ENCODE measurements around the gene NDUFA12.
"Not testable (repeated sequence)": the region's sequence is repeated elsewhere in the genome, so short reads cannot be mapped to it uniquely, and the experiment has no call there.

NDUFA12 gene

GRCh38 chr12:94998326-94998725, 5.2 kb downstream of the NDUFA12 start:
- no peak overlapping the region for H2AFZ ChIP-seq (ENCODE audit: low read depth)
- no peak overlapping the region for H3K9ac ChIP-seq
- no peak overlapping the region for H3K27ac ChIP-seq
- H4K20me1 ChIP-seq (ENCODE audit: insufficient read depth), result no peaks in the 10 kb centered on the region
- H3K79me2 ChIP-seq (ENCODE audit: insufficient read depth, low read depth), result peaks cover 63% of the 10 kb centered on the region
- H3K4me3 ChIP-seq (IDR thresholded peaks at IDR 0.05; ENCODE audit: insufficient read depth, low read depth, low read length), result no peak overlapping the region
- TF ChIP-seq, protein P1, sequence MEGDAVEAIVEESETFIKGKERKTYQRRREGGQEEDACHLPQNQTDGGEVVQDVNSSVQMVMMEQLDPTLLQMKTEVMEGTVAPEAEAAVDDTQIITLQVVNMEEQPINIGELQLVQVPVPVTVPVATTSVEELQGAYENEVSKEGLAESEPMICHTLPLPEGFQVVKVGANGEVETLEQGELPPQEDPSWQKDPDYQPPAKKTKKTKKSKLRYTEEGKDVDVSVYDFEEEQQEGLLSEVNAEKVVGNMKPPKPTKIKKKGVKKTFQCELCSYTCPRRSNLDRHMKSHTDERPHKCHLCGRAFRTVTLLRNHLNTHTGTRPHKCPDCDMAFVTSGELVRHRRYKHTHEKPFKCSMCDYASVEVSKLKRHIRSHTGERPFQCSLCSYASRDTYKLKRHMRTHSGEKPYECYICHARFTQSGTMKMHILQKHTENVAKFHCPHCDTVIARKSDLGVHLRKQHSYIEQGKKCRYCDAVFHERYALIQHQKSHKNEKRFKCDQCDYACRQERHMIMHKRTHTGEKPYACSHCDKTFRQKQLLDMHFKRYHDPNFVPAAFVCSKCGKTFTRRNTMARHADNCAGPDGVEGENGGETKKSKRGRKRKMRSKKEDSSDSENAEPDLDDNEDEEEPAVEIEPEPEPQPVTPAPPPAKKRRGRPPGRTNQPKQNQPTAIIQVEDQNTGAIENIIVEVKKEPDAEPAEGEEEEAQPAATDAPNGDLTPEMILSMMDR (conservative IDR thresholded peaks at IDR 0.05; ENCODE audit: low read depth, low read length), result no peak
- H3K36me3 ChIP-seq (ENCODE audit: insufficient read depth), result peaks cover 5% of the 10 kb centered on the region; the same call in 1 of the 2 replicates
- H3K4me1 ChIP-seq (ENCODE audit: low read depth, poor library complexity, severe bottlenecking), result peaks cover 16% of the 10 kb centered on the region
- H3K27me3 ChIP-seq (ENCODE audit: insufficient read depth, low read depth), result no peaks in the 10 kb centered on the region
- H3K4me2 ChIP-seq, result no peak overlapping the region

DNA sequence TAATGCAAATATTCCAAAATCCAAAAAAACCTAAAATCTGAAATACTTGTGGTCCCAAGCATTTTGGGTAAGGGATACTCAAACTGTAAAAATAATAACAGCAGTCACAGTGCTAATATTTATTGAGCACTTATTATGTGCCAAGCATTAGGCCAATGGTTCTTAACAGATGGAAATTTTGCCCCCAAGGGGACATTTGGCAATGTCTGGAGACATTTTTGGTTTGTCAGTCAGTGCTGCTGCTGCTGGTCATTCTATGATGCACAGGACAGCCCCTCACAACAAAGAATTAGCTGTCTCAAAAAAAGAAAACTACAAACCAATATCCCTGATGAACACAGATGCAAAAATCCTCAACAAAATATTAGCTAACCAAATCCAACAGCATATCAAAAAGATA, 5.8 kb downstream of the NDUFA12 start:
- Histone ChIP-seq H3K36me3 (ENCODE audit: insufficient read depth) (peaks cover 5% of the 10 kb centered on the region; the same call in 1 of the 2 replicates), H3K4me1 (ENCODE audit: low read depth, poor library complexity, severe bottlenecking) (peaks cover 16% of the 10 kb centered on the region), H3K4me2 (no peak overlapping the region), H3K9ac (no peak overlapping the region), H3K4me3 (IDR thresholded peaks at IDR 0.05; ENCODE audit: insufficient read depth, low read depth, low read length) (no peak overlapping the region), H2AFZ (ENCODE audit: low read depth) (no peak overlapping the region), H3K27me3 (ENCODE audit: insufficient read depth, low read depth) (no peaks in the 10 kb centered on the region), H4K20me1 (ENCODE audit: insufficient read depth) (no peaks in the 10 kb centered on the region), H3K27ac (no peak overlapping the region), H3K79me2 (ENCODE audit: insufficient read depth, low read depth) (peaks cover 57% of the 10 kb centered on the region)
- TF ChIP-seq, protein P1 (conservative IDR thresholded peaks at IDR 0.05; ENCODE audit: low read depth, low read length), result no peak

DNA sequence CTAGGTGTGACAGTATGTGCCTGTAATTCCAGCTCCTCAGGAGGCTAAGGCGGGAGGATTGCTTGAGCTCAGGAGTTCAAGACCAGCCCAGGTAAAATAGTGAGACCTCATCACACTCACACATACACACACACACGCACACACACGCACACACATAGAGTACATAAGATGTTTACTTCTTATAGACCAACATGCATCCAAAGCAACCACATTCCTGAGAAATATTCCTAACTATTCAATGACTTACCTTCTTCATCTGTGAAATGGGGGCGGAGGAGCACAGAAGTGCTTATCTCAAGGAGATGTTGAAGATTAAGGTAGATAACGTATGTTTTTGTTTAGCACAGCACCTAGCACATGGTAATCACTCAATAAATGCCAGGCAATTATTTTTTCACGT, 6.4 kb downstream of the NDUFA12 start:
- H3K27me3 ChIP-seq (ENCODE audit: insufficient read depth, low read depth), result no peaks in the 10 kb centered on the region
- peaks cover 11% of the 10 kb centered on the region for H3K4me1 ChIP-seq (ENCODE audit: low read depth, poor library complexity, severe bottlenecking)
- H3K36me3 ChIP-seq (ENCODE audit: insufficient read depth), result peaks cover 5% of the 10 kb centered on the region; the same call in 1 of the 2 replicates
- no peaks in the 10 kb centered on the region for H4K20me1 ChIP-seq (ENCODE audit: insufficient read depth)
- no peak overlapping the region for H3K4me2 ChIP-seq
- no peak overlapping the region for H3K9ac ChIP-seq
- no peak overlapping the region for H3K4me3 ChIP-seq (IDR thresholded peaks at IDR 0.05; ENCODE audit: insufficient read depth, low read depth, low read length)
- no peak overlapping the region for H3K27ac ChIP-seq
- H2AFZ ChIP-seq (ENCODE audit: low read depth), result no peak overlapping the region
- TF ChIP-seq, protein P1 (conservative IDR thresholded peaks at IDR 0.05; ENCODE audit: low read depth, low read length), result no peak
- H3K79me2 ChIP-seq (ENCODE audit: insufficient read depth, low read depth), result peaks cover 51% of the 10 kb centered on the region

DNA sequence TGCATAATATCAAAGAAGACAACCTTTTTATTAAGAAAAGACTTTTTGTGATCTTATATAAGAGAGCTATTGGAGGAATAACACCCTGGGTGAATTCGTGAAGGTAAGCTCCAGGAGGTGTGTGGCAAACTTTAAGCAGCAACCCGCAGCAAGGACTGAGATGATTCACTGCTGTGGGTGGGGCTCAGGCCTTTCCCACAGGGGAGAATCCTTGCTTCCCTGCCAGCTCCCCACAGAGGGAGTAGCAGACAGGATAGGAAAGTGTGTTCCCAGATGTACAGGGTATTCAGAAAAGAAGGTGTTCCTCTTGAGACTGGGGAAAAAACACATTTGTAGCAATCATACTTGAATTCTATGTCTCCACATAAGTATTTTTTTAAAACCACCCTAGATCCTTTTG, 9.2 kb downstream of the NDUFA12 start:
- TF ChIP-seq, protein P1 (conservative IDR thresholded peaks at IDR 0.05; ENCODE audit: low read depth, low read length), result no peak
- Histone ChIP-seq H3K27ac (no peak overlapping the region), H3K9ac (no peak overlapping the region), H3K4me2 (no peak overlapping the region), H4K20me1 (ENCODE audit: insufficient read depth) (no peaks in the 10 kb centered on the region), H3K4me1 (ENCODE audit: low read depth, poor library complexity, severe bottlenecking) (peaks cover 1% of the 10 kb centered on the region), H3K27me3 (ENCODE audit: insufficient read depth, low read depth) (no peaks in the 10 kb centered on the region), H3K36me3 (ENCODE audit: insufficient read depth) (no peaks in the 10 kb centered on the region), H3K4me3 (IDR thresholded peaks at IDR 0.05; ENCODE audit: insufficient read depth, low read depth, low read length) (no peak overlapping the region), H2AFZ (ENCODE audit: low read depth) (no peak overlapping the region), H3K79me2 (ENCODE audit: insufficient read depth, low read depth) (peaks cover 25% of the 10 kb centered on the region; the same call in 1 of the 2 replicates)

DNA sequence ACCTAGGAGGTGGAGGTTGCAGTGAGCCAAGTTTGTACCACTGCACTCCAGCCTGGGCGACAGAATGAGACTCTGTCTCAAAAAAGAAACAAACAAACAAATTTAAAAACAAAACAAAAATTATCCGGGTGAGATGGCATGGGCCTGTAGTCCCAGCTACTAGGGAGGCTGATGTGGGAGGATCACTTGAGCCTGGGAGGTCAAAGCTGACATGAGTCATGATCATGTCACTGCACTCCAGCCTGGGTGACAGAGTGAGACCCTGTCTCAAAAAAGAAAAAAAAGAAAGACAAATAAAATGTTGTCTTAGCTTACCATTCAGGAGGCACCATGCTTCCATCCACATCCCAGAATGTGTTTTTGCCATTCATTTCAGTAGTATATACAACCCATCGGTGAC, 9.6 kb downstream of the NDUFA12 start:
- H3K27me3 ChIP-seq (ENCODE audit: insufficient read depth, low read depth); H3K4me2 ChIP-seq; H3K4me1 ChIP-seq (ENCODE audit: low read depth, poor library complexity, severe bottlenecking); H2AFZ ChIP-seq (ENCODE audit: low read depth); H4K20me1 ChIP-seq (ENCODE audit: insufficient read depth); H3K27ac ChIP-seq; H3K36me3 ChIP-seq (ENCODE audit: insufficient read depth); H3K9ac ChIP-seq; H3K4me3 ChIP-seq (IDR thresholded peaks at IDR 0.05; ENCODE audit: insufficient read depth, low read depth, low read length): not testable (repeated sequence)
- H3K79me2 ChIP-seq (ENCODE audit: insufficient read depth, low read depth), result peaks cover 21% of the 10 kb centered on the region; the same call in 1 of the 2 replicates

Data from KMS-11 (cell line).